Erythroblast (primary cell): Measurements from ENCODE around the gene ARHGAP4.

Experiments
- GATA1 ChIP-seq: IDR thresholded peaks from 2 replicates; pipeline ENCODE4 v1.6.1; 2011; ENCODE audit warnings: low read depth, mild to moderate bottlenecking, control low read depth, low read length, moderate library complexity
- POLR2A ChIP-seq: IDR thresholded peaks from 2 replicates; pipeline ENCODE4 v1.6.1; 2011; ENCODE audit warnings: mild to moderate bottlenecking, low read length

DNA sequence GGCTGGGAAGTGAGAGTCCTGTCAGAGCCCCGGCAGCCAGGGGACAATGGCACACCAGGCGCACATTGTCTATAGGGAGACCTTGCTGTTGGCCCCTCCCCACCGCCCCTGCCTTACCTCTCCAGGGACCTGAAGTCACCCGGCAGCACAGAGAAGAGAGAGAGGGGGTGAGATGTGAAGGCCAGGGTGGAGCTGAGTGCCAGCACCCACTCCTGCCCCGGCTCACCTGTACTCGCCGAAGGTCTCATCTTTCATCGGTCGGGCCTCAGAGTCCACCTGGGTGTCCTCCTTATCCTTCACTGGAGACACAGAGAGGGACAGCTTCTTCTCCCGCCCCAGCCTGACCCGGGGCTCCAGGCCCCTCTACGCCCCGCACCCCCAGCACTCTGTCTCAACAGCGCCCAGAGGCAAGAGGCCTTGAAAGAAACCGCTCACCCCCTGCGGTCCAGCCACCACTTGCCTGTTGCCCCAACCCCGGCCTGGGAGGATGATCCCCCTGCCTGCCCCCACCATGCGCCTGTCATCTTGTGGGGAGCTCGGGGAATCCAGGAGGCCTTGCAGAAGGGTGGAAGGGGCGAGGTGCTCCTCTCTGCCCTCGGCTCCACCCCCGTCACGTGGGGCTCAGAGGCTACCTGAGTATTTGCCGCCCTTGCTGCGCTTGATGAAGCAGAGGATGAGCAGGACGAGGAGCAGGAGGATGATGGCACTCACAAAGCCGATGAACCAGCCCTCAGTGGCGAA is 62.6 kb downstream of the ARHGAP4 start:
- TF ChIP-seq POLR2A: no peak
- TF ChIP-seq GATA1: no peak
